ENCODE measurements around the gene TGOLN2.
"Not testable (repeated sequence)": the region's sequence is repeated elsewhere in the genome, so short reads cannot be mapped to it uniquely, and the experiment has no call there.

Gene TGOLN2

DNA sequence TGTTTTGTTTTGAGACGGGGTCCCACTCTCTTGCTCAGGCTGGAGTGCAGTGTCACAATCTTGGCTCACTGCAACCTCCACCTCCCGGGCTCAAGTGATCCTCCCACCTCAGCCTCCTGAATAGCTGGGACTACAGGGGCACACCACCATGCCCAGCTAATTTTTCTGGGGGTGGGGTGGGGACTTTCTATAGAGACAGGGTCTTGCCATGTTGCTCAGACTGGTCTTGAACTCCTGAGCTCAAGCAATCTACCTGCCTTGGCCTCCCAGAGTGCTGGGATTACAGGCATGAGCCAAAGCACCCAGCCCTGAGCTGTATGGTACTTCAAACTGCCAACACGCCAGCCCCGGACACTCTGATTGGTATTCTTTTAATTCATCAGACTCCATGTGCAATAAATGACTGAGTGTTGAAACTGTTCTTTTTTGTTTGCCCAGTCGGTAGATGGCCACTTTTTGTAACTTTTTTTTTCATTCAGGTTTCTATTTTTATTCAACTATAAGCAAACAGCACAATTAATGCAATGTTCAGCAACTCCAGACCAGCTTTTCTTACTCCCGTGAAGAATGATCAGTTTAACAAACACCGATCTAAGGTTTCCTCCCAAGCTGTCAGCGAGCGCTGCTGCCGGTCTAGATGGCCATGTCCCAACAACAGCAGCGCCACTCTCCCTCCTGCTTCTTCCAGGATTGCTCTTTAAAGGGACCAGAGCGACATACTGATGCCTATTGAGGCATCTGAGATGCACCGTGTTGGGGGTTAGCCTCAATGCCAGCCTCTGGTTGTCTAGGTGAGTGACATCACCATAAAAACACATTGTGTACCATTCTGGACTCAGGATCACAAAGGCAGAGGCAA lies 12.5 kb upstream of the TGOLN2 start:
- DNase-seq (ENCODE audit: low read depth in 4 of 4, low spot score in 1 of 4): no peak

DNA sequence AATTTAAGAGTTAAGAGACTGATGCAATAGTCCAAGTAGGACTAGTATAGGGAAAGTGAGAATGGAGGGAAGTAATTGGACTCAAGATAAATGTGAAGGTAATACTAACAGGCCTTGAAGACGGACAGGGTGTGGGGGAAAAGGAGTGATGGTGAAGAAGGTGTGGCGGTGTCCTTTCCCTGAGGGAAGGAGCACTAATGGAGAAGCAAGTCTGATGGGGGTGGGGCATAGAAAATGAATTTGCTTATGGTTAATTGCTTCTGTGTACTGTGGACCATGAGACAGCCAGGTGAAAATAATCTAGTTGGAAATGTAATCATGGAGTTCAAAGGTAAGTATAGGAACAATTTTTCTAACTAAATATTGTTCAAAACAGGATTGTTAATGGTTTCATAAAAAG lies 7.1 kb upstream of the TGOLN2 start:
- DNase-seq (ENCODE audit: low read depth in 4 of 4, low spot score in 1 of 4): no peak

DNA sequence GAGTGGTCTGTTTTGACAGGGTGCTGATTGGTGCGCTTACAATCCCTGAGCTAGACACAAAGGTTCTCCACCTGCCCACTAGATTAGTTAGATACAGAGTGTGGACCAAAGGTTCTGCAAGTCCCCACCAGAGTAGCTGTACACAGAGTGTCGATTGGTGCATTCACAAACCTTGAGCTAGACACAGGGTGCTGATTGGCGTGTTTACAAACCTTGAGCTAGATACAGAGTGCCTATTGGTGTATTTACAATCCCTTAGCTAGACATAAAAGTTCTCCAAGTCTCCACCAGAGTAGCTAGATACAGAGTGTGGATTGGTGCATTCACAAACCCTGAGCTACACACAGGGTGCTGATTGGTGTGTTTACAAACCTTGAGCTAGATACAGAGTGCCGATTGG lies 6.1 kb upstream of the TGOLN2 start:
- DNase-seq (ENCODE audit: low read depth in 4 of 4, low spot score in 1 of 4): not testable (repeated sequence)

DNA sequence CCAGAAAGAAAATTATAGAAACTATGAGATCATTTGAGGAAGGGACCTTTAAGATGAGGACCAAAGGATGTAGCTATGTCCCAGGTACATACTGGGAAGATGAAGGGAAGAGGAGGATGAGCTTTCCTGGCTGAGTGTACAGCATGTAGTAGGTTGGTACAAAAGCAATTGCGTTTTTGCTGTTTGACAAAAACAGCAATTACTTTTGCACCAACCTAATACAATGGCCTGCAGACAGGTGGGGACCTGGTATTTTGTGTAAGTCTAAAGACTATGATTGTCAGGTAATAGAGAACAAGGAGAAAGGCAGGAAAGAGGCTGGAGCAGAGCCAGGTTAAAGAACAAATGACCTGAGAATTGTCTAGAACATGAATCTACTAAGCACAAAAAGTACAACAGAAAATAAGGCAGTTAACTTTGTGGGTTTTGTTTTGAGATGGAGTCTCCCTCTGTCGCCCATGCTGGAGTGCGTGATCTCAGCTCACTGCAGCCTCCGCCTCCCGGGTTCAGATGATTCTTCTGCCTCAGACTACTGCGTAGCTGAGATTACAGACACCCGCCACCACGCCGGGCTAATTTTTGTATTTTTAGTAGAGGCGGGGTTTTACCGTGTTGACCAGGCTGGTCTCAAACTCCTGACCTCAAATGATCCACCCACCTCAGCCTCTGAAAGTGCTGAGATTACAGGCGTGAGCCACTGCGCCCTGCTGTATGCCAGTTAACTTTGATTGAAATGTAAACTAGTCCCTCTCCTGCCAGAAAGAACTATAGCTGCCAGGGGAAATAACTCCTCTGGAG lies 3.2 kb upstream of the TGOLN2 start:
- no peak for DNase-seq (ENCODE audit: low read depth in 4 of 4, low spot score in 1 of 4)

DNA sequence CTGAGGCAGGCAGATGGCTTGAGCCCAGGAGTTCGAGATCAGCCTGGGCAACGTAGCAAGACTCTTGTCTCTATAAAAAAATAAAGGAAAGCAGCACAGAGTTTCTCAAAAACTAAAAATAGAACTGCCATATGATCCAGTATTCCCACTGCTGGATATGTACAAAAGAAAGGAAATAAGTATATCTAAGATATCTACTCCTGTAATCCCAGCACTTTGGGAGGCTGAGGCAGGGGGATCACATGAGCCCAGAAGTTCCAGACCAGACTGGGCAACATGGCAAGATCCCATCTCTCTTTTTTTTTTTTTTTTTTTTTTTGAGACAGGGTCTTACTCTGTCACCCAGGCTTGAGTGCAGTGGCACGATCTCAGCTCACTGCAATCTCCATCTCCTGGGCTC lies 1.9 kb upstream of the TGOLN2 start:
- not testable (repeated sequence) for DNase-seq (ENCODE audit: low read depth in 4 of 4, low spot score in 1 of 4)

DNA sequence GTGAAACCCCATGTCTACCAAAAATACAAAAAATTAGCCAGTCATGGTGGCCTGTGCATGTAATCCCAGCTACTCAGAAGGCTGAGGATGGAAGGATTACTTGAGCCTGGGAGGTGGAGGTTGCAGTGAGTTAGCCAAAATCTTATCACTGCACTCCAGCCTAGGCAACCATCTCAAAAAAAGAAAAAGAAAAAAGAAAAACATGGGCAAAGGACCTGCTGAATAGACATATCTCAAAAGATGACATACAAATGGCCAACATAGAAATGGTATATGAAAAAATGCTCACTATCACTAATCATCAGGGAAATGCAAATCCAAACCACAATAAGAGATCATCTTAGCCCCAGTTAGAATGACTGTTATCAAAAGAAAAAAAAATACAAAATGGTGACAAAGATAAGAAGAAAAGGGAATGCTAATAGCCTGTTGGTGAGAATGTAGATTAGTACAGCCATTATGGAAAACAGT lies 1.4 kb upstream of the TGOLN2 start:
- no peak for DNase-seq (ENCODE audit: low read depth in 4 of 4, low spot score in 1 of 4)

DNA sequence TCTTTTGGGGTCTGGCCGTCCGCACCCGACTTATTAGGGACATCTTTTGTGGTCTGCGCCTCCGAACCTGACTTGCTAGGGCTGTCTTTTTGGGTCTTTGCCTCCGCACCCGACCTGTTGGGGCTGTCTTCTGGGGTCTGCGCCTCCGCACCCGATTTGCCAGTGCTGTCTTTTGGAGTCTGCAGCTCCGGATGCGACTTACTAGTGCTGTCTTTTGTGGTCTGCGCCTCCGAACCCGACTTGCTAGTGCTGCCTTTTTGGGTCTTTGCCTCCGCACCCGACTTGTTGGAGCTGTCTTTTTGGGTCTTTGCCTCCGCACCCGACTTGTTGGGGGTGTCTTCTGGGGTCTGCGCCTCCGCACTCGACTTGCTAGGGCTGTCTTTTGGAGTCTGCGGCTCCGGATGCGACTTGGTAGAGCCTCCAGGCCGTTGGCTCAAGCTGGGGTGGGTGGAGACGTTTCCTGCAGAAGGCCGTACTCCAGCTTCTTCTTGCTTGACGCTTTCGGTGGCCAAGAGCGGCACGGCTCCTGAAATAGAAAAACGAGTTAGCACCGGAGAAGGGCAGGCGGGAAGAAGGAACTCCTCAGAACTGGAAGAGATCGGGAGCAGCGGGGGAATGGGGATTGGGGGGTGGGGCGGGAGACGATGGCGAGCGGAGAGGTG lies 498 bp downstream of the TGOLN2 start:
- peak in 3 of 4 experiments; percentile 21 to 37 (median 36) for DNase-seq (ENCODE audit: low read depth in 4 of 4, low spot score in 1 of 4)

GRCh38 chr2:85326406-85327159 lies 1.2 kb downstream of the TGOLN2 start:
- DNase-seq (ENCODE audit: low read depth in 4 of 4, low spot score in 1 of 4): peak in 2 of 4 experiments; percentile 10 to 28

GRCh38 chr2:85325466-85325811 lies 2.4 kb downstream of the TGOLN2 start:
- DNase-seq (ENCODE audit: low read depth in 4 of 4, low spot score in 1 of 4): no peak

- DNase-seq (ENCODE audit: low read depth in 4 of 4, low spot score in 1 of 4): no peak
These were observed 2.9 kb downstream of the TGOLN2 start for GRCh38 chr2:85324639-85325465.

DNA sequence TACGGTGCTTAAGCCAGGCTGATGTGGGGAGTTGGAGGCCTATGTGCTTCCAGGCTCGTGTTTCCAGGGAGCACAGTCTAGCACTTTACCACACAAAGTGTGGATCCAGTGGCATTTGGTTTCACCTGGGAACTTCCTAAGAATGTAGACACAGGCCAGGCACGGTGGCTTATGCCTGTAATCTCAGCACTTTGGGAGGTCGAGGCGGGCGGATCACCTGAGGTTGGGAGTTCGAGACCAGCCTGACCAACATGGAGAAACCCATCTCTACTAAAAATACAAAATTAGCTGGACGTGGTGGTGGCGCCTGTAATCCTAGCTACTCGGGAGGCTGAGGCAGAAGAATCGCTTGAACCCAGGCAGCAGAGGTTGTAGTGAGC lies 3.8 kb downstream of the TGOLN2 start:
- DNase-seq (ENCODE audit: low read depth in 4 of 4, low spot score in 1 of 4): not testable (repeated sequence)

- DNase-seq (ENCODE audit: low read depth in 4 of 4, low spot score in 1 of 4): no peak
These were observed 4.3 kb downstream of the TGOLN2 start for GRCh38 chr2:85323351-85323987.

DNA sequence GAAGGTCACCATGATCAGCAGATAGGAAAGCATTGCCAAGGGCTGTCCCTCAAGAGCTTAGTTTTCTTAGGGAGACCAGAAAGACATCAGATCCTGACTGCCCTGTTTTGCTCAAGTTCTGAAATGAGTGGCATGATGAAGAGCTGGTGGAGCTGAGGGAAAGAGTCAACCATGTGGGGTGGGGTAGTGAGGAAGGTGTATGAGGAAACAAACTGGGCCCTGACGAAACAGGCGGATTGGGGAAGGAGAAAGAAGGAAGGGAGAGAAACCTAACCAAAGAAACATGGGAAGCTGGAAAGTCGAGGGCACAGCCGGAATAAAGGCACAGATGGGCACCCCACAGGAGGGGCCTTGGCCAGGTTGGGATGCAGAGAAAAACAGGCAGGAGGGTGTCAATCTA lies 8.0 kb downstream of the TGOLN2 start:
- DNase-seq (ENCODE audit: low read depth in 4 of 4, low spot score in 1 of 4): no peak

DNA sequence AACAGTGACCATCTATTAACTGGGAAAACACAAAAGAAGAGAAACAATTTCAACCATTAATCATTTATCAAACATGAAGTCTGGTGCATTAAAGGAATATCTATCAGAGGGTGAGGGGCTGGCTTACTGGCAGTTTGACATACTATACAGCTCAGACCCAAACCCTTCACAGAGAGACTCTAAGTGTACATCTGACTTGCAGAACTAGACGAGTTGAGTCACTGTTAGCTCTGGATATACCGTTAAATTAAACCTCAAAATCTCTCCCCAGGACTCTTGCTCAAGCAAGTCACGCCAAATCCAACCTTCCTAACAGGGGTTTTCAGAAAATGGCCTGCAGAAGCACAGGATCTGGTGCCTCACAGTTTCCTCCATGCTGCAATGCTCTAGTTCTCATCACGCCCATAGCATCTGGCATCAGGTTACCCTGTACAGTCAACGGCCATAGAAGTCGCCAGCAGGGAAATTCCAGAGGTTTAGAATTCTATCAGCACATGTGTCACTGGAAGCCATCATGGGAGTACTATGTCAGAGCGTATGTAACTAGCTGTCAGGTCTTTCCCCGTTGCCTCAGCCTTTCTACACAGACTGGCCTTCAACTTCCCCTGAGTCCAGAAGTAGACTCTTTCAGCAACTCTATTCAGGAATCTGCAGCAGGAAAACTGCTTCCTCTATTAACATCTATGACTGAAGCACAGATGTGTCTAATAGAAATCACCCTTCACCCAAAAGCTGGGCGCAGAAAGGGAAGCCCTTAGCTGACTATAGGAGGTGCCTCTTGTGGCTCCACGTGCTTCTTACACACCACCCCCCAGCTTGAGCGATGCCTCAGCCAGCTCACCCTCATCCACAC lies 9.3 kb downstream of the TGOLN2 start:
- DNase-seq (ENCODE audit: low read depth in 4 of 4, low spot score in 1 of 4): peak in 2 of 4 experiments; percentile 25 to 37

GRCh38 chr2:85315921-85316320 lies 11.9 kb downstream of the TGOLN2 start:
- DNase-seq (ENCODE audit: low read depth in 4 of 4, low spot score in 1 of 4): not testable (repeated sequence)

- DNase-seq (ENCODE audit: low read depth in 4 of 4, low spot score in 1 of 4): no peak
These were observed 12.9 kb downstream of the TGOLN2 start for GRCh38 chr2:85314884-85315242.

DNA sequence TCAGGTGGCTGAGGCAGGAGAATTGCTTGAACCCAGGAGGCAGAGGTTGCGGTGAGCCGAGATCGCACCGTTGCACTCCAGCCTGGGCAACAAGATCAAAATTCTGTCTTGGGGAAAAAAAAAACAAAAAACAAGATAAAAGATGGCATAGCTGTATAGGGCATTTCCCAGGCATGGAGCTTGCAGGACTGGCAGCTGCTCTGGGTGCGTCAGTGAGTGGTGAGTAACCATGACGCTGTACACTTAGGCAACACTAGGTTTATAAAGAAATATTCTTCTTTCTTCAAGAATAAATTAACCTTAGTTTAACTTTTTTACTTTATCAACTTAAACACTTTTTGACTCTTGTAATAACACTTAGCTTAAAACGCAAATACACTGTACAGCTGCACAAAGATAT lies 15.4 kb downstream of the TGOLN2 start:
- DNase-seq (ENCODE audit: low read depth in 4 of 4, low spot score in 1 of 4): no peak

DNA sequence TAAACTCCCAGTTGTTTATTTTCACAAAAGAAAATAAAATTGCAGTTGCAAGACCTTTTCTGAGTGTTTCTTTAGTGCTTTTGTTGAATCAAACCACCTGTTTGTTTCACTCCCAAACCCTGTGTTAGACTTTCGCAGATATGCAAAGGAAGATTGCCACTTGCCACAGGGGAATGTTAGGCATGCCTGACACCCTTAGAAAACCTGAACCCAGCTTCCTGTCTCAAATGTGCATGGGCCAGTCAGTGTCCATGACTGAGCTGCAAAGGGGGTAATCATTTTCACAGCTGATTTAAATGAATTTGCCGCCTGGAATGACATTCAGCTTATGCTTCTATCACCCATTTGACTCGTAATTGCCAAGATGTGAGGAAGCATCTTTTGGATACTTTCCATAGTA lies 17.5 kb downstream of the TGOLN2 start:
- no peak for DNase-seq (ENCODE audit: low read depth in 4 of 4, low spot score in 1 of 4)
